NCI-H2029 treated with DMSO at 0.1 percent for 48 hours (cell line): ENCODE data around the gene TTC27.
"Not testable (repeated sequence)": the region's sequence is repeated elsewhere in the genome, so short reads cannot be mapped to it uniquely, and the experiment has no call there.

Experiments
- DNase-seq: peaks from one replicate; lab custom pipeline; 2025; lab: John Stamatoyannopoulos, UW

The TTC27 gene

DNA sequence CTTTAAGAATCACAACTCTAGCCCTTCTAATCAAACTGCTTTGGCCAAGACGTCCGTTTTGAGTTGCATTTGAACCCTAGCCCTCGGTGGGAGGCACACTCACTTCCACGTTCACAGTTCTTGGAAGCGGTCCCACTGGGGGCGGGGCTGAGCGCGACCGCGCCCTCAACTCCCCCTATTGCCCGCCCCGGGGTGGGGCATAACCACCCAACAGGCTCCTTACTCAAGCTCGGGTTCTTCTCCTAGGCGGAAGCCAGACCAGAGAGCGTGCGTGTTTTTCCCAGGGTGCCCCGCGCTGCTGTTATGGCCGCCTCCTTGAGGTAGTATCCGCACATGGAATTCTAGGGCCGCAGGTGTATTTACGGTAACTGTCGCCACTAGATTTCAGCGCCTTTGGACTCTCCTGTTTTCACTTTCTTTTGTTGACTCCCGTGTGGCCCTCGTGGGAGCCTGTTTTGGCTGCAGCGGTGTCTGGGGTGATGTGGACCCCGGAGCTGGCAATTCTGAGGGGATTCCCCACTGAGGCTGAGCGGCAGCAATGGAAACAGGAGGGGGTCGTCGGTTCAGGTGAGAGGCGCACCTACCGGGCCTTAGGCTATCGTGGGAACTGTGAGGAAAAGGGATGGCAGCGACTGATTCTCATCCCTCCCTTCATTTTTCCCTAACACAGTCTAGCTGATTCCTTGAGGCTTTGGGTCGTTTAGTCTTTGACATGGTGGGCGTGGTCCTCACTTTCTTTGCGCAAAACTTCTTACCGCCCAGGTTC is at the start of gene TTC27:
Gene TTC27, plus strand, starts transcription at position 237 of the 766 bp plus-strand sequence. Its CDS starts 243 bp downstream, at position 480.
- DNase-seq, result peak; percentile 86

- no peak for DNase-seq
Observed at GRCh38 chr2:32591669-32592463, 36.0 kb upstream of the TTC27 start.

GRCh38 chr2:32594573-32594972 is 33.3 kb upstream of the TTC27 start:
- DNase-seq, result no peak

DNA sequence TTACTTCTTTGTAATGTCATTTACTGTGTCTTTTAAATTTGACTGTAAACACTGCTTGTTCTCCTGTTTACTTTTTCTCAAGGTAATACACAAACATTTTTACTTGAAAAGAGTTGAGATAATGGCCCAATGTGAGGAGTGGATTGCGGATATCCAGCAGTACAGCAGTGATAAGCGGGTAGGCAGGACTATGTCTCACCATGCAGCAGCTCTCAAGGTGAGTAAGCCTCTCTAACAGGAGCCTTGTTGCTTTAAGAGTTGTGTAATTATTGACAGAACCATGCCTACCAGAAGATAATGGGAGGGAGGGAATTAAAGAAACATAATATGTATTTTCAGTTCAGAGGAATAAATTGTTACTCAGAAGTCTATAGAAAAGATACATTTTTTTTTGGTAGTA is 16.5 kb upstream of the TTC27 start:
- no peak for DNase-seq

DNA sequence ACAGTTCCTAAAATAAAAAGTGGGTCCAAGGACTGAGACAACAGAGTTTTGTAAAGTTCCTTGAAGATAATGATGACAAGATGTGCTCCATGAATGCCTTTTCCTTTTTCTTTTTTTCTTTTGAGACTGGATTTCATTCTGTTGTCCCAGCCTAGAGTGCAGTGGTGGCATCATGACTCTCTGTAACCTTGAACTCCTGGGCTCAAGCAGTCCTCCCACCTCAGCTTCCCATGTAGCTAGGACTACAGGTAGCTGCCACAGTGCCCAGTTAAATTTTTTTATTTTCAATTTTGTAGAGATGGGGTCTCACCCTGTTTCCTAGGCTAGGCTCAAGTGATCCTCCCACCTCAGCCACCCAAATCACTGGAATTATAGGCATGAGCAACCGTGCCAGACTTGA is 16.1 kb upstream of the TTC27 start:
- DNase-seq, result no peak

DNA sequence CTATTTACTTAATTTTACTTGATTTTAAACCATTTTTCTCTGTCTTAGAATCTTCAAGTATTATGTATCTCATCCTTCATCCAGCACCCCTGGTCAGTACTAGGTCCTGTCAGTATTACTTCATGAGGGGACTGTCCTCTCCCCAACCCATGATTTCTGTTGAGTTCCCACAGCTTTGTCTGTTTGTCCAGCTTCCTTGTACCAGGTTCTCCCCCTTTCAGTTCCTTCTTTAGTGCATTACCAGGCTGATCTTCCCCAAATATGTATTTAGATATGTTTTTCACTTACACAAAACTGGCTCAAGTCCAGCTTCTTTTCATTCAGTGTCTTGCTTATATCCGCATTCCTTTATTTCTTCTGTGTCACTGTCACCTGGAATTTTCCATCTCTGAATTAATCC is 13.8 kb upstream of the TTC27 start:
- DNase-seq, result no peak

GRCh38 chr2:32617599-32618189 is 10.2 kb upstream of the TTC27 start:
- no peak for DNase-seq

- no peak for DNase-seq
Observed at GRCh38 chr2:32622570-32623310, 5.1 kb upstream of the TTC27 start.

DNA sequence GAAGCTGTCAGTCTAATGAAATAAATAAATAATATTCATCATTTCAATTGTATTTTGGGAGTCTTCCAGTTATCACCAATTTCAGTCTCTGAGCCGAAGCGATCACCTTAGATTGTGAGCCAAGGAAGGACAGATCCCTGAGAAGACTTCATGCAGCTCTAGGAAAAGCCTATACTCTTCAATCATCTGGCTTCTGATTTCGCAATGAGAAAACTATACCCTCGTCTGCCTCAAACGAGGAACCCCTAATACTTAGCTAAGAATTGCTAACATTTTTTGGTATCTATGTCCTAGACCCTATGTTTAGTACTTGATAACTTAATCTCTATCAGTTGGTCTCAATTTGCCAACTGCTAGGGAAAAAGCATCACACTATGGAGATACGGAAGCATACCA is 4.5 kb upstream of the TTC27 start:
- no peak for DNase-seq

- no peak for DNase-seq
Observed at GRCh38 chr2:32624812-32625211, 3.0 kb upstream of the TTC27 start.

GRCh38 chr2:32626639-32627221 is 1.1 kb upstream of the TTC27 start:
- no peak for DNase-seq

- no peak for DNase-seq
Observed at GRCh38 chr2:32627441-32627813, 423 bp upstream of the TTC27 start.

GRCh38 chr2:32632089-32632488 is 4.2 kb downstream of the TTC27 start:
- no peak for DNase-seq

GRCh38 chr2:32633040-32633439 is 5.2 kb downstream of the TTC27 start:
- DNase-seq, result no peak

DNA sequence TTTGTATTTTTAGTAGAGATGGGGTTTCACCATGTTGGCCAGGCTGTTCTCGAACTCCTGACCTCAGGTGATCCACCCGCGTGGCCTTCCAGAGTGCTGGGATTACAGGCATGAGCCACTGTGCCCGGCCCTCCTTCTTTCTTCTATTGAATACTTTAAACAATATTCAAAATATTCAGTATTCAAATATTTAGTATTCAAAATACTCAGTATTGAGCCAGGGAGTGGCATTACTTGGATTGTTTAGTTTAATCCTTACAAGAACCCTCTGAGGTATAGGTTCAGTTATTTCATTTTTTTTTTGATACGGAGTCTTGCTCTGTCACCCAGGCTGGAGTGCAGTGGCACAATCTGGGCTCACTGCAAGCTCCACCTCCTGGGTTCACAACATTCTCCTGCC is 10.7 kb downstream of the TTC27 start:
- not testable (repeated sequence) for DNase-seq

GRCh38 chr2:32641180-32641579 is 13.3 kb downstream of the TTC27 start:
- no peak for DNase-seq

GRCh38 chr2:32647180-32647651 is 19.4 kb downstream of the TTC27 start:
- DNase-seq, result no peak

DNA sequence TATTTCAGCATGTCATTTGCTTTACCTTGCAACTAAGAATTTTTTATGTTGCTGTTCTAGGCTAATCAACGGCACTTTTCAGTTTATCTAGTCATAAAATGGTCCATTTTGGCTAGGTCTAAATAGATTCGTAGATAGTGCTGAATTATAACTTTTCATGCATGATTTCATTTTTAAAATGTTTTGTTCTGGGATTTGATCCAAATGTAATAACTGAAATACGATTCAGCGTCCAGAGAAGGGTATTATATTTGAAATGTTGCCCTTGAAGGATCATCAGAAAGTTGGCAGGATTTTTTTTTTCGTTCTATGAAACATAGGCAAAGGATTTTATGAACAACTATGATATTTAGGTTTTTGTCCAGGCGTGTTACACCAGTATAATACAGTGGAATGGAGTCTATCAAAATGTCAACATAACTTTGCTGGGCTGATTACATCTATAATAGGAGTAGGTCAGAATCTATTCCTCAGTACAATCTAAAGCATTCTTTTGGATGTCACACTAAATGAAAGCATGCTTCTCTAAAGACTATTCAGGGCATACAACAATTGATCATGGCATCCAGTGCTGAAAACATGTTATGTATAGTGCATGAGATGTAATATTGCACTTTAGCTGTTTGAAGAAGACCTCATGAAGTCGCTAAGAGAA is 24.8 kb downstream of the TTC27 start:
- peak; percentile 39 for DNase-seq

GRCh38 chr2:32656069-32656468 is 28.2 kb downstream of the TTC27 start:
- no peak for DNase-seq

- DNase-seq, result no peak
Observed at GRCh38 chr2:32663864-32664263, 36.0 kb downstream of the TTC27 start.

DNA sequence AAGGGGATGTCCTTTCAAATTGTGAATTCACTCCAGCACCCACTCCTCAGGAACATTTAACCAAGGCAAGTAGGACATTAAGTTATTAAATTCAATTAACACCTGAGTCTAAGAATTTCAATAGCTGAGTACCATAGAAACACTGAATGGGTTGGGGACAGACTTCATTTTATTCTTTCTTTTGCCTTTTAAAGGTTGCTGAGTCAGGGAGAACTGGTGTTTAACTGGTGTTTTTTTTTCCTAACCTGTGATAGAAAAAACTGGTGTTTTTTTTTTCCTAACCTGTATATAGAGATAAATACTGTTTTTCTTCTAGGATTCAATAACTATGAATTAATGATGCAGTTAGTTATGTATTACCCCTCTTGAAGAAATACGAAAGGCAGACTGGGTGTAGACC is 38.9 kb downstream of the TTC27 start:
- DNase-seq, result no peak
